GM21515 (cell line): Measurements from ENCODE around the gene ALX3.

Experiments used
- ATAC-seq: cut with Tn5 transposase; IDR thresholded peaks from one replicate; pipeline ENCODE4 v1.9.1; 2021; ENCODE audit not compliant: unreplicated experiment

The ALX3 gene

DNA sequence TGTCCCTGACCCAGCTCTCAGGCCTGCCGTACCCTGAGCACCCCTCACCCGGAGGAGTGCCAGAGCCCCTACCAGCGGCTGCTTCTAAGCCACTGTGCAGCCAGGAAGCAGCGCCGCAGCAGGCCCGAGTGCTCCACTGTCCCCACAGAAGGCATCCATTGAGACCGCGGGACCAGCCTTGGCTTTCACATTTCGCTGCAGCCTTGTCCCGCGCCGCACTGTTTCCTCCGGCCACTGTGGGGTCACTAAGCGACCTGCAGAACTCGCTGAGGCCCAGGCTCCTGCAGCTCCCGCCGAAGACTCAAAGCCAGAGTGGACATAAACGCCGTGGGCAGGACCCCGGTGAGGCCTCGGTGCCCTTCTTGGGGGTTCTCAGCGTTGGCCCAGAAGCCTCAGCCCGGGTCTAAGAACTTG is 3.0 kb downstream of the ALX3 start:
- ATAC-seq, result no peak

DNA sequence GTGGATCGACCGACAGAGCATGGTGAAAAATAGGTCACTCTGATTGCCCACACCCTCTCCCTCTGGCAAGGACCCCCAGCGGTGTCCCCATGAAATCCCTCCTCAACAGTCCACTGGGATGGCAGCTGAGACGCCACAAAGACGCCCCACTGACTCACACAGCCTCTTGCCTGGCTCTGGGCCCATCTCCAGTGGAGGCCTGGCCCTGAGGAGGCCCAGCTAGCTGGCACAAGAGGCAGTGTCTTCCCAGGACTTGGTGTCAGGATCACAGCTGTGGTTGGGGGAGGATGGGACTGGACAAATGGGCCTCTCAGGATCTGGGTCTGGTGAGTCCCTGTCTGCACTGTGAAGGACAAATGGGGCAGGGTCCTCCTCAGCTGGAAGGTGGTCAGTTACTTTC is 4.6 kb downstream of the ALX3 start:
- ATAC-seq, result no peak

DNA sequence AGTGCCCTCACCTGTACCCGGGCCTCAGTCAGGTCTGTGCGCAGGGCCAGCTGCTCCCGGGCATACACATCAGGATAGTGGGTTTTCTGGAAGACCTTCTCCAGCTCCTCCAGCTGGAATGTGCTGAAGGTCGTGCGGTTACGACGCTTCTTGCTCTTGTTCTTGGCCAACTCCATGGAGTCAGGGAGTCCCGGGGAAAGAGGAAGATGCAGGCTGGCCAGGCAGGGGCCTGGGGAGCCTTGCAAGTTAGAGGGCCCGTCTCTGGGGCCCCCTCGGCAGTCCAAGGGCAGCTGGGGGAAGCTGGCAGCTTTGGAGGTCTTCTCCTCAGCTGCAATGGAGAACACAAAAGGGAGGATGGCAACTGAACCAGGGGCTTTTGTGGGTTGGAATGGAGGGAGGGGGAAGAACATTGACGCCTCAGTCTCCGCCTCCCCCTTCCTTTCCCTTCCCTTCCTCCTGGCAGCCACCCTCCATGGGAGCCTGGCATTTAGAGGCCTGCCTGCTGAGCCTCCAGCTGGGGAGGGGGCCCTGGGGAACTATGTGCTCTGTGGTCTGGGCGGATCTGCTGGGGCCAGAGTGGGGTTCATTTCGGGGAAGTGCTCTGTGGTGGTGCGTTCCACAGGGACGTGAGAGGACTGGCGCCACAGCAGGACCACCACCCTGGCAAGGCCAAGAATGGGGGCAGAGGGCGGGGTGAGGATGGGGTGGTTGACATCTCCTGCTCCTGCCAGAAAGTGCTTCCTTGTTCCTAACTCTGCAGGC is 5.7 kb downstream of the ALX3 start:
- no peak for ATAC-seq

DNA sequence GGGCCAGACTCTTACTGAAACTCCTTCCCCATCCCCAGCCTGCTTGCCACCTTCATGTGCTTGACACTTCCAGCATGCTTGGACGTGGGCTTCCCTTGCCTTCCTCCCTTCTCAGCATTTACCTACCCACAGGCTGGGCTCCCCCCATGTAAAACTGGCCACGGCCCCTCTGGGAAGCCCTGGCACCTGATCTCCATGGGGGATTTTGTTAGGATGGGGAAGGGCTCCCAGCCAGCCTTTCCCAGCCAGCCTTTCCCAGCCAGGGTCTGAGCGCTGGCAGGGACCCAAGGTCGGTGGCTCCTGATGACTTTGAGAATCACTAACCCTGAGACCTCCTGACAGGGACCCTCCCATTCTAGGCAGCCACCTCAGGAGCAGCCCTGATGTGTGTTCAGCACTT is 6.7 kb downstream of the ALX3 start:
- no peak for ATAC-seq

DNA sequence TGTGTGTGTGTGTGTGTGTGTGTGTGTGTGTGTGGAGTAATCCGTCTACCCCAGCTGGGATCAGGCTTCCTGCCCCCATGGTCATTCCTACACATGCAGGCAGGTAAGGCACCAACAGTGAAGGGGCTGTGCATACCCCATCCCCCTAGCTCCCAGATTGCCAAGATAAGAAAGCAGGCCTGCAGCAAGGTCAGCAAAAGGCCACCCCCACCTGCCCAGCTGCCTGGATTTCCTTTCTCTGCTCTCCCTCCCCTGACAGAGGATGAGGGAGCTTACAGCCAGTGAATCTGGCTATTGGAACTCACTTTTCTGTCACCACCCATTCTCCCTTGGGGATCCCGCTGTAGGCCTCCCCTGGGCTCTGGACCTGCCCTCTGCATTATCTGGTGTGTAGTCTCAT is 7.9 kb downstream of the ALX3 start:
- no peak for ATAC-seq

DNA sequence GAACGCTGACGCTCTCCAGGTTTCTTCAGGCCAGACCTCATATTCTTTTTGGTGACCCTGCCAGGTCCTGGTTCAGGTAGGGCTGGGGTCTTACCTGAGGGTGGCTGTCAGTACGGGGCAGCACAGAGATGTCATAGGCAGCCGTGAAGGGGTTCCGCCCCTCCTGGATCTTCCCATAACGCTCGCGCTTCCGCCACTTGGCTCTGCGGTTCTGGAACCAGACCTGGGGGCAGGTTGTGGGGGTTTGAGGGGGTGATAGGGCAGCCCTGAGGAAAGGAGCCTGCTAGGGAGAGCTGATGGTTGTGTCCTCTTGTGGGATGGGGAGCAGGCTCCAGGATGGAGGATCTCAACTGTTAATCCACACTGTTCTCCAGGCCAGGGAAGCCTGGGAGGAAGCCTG is 9.1 kb downstream of the ALX3 start:
- no peak for ATAC-seq

DNA sequence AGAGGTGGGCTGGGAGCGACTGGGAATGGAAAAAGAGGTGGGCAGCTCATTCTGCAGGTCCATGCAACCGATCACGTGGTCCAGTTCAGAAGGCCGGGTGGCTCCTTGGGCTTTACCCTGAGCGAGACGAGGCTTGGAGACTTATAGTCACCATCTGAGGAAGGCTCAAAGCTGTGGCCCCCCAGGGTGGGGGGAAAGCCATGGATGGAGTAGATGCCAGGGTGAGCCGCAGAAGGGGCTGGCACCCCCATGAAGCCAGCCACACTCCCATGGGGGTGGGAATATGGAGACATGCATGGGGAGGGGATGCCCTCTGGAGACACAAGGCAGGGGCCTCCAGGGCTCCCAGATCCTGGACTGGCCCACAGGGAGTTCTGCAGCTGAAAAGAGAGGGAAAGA is 9.8 kb downstream of the ALX3 start:
- ATAC-seq, result no peak

DNA sequence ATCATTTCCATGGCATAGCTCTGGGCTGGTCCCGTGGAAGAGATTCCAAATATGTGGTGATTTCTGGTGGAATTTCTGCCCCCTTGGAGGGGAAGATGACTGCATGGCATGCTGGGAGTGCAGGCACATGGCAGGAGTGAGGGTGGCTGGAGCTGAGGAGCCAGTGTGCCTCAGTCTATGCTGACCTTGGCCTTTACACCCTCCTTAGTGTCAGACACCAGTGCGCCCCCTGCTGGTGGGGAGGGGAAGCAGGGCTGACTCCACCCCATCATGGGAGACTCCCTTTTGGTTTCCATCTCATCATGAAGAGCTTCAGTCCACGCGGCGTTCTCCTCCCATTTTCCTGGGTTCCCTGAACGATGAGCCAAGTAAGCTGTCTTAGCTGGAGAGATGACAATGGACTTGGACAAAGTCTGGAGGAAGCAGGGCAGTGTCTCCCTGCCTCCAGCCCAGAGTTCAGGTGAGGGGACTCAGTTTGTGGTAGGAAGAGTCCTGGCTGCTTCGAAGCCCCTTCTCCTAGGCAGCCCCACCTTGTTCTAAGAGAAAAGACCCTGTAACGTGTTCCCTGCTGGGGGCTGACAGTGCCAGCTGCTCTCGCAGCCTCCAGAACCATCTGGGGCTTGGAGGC is 10.3 kb downstream of the ALX3 start:
- ATAC-seq, result no peak

DNA sequence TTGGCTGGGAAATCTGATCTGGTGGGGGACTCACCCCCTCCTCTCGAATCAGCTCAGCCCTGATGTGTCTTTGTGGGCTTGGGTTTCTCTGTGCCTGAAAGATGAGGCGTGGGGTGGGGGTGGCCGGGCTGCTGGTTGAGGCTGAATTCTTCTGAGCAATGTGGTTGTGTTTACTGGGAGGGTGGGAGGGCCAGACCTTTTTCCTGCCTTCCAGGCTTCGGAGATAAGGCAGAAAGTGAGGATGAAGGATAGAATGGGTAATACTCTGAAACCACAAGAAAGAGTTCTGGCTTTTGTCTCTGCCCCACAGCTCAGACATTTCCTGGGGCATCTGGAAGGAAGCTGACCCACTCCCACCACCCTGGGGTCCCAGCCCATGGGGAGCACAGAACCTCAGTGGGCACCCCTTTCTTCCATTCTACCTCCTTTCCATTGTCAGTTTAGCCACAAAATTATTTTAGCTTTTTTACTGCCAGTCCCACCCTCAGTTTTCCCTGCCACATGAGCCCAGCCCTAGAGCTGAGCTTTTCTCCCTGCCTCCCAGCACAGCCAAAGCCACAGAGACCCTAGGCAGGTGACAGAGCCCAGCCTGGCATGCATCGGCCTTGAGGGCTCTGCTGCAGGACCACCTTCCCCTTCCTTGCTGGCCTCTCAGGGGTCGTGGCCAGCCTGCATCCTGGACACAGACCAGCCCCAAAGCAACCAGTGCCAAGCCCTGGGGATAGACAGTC is 11.2 kb downstream of the ALX3 start:
- ATAC-seq, result no peak

DNA sequence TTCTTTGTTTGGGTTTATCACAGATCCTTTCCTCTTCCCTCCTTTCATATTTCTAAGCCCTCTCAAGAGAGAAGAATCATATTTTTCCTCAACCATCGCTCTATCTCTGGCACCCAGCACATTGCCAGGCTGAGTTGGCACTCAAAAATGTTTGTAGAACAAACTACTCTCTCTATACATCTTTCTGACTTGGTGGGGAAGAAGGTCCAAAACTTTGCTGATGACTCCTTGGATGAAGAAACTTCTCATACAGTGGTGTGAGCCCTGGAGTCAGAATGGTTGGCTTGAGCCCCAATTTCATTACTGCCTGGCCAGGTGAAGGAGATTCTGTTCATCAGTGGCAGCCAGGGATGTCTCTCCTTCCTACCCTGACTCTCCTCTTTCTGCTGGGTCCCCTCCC is 11.9 kb downstream of the ALX3 start:
- no peak for ATAC-seq

DNA sequence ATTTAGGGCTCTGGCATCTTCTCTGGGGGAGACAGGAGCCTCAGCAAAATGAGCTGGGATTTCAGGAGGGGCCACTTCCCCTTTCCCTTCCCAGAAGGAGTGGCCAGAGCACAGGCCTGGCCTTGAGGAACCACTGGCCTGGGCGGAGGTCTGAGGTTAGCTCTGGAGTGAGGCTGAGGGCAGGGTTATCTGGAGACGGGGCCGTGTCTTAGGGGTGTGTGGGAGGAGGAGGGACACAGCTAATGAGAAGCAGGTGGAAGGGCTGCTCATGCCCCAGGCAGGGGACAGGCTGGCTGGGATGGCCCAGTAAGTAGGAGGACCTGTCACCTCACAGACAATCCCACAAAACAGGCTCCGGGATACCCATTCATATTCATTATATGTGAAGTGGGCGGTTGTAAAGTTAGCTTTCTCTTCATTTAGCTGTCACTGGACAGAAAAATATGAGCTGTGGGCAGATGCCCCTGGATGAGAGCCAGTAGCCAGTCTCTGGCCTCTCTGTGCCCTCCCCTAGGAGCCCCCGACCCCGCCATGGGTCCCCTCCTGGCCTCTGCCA is 12.4 kb downstream of the ALX3 start:
- no peak for ATAC-seq

DNA sequence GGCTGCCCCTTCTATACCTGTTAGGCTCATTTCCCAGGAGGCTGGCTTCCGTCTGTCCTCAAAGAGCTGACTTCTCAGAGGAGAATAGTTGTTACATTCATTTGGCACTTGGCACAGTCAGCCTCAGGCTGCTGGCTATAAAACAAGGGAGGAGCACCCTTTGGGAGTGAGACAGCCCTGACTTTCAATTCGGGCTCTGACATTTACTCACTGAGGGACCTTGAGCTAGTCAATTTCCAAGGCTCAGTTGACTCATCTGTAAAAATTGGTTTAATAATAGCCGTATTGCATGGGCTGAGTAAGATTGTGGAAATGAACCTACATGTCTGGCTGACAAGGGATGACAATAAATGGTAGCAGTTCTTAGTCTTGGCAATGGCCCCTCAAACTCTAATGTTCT is 13.7 kb downstream of the ALX3 start:
- ATAC-seq, result no peak

DNA sequence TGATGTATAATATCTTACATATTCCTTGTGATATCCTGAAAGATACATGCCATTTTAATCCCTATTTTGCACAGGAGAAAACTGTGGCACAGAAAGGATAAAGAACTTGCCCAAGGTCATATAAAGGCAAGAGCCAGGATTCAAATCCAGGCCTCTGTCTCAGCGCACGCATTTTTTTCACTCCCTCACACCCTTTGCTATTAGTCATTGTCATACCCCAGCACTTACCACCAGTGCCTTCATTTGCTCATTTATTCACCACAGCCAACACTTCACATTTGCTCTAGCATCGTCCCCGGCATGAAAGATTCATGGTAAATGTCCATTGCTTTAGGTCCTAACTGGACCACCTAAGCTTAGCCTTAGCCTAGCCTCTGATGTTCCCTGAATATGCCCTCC is 14.2 kb downstream of the ALX3 start:
- ATAC-seq, result no peak

DNA sequence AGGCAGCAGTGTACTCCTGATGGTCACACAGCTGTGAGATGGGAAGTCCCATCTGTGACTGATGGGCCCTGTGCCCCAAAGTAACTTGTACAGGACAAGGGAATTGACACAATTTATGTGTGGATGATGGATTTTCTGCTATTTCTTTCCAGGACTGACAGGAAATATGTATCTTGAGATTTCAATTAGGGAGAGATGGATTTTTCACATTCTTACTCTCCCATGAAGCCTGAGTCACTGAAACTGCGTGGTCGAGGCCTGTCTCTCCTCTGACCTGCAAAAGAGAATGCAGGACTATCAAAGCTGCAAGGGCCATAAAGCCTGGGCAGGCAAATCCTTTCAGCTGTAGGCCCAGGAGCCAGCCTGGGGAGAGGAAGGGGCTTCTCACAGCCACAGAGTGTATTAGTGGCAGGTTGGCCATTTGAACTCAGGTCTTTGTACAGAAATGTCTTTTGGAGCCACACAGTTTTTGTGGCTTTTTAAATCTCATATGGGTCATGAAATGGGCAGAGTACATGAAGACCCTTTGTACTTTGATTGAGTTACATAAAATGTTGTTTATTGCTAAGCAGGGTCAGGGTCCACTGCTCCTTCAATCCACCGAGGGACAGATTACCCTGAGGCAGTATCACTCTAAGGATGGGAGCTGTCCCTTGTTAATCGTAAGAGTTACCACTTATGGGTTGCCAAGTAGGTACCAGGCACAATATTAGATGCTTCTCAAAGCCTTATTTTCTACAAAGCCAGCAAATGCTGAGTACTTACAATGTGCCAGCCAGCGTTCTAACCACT is 14.8 kb downstream of the ALX3 start:
- ATAC-seq, result no peak

DNA sequence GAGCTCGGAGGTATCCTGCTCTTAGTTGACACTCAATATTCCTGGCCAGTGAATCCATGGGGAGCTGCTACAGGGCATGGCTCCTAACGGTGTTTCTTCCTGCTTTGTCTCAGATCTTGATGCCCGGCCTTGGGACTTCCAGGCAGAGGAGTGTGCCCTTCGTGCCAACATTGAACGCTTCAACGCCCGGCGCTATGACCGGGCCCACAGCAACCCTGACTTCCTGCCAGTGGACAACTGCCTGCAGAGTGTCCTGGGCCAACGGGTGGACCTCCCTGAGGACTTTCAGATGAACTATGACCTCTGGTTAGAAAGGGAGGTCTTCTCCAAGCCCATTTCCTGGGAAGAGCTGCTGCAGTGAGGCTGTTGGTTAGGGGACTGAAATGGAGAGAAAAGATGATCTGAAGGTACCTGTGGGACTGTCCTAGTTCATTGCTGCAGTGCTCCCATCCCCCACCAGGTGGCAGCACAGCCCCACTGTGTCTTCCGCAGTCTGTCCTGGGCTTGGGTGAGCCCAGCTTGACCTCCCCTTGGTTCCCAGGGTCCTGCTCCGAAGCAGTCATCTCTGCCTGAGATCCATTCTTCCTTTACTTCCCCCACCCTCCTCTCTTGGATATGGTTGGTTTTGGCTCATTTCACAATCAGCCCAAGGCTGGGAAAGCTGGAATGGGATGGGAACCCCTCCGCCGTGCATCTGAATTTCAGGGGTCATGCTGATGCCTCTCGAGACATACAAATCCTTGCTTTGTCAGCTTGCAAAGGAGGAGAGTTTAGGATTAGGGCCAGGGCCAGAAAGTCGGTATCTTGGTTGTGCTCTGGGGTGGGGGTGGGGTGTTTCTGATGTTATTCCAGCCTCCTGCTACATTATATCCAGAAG is 16.7 kb downstream of the ALX3 start:
- ATAC-seq, result no peak

DNA sequence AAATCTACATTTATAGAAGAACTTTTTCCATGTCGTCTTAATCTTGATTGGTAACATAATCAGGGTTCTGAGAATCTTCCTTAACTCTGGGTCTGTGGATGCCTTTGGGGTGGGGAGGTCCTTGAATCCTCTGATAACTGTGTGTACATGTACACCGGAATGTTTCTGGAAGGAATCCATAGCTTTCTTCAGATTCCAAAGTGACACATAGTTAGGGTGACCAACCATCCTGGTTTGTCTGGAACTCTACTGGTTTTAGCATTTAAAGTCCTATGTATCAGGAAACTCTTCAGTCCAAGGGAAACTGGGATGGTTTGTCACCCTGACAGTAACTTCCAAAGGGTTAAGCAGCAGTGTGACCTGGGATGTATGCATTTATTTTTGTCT is 19.2 kb downstream of the ALX3 start:
- no peak for ATAC-seq

DNA sequence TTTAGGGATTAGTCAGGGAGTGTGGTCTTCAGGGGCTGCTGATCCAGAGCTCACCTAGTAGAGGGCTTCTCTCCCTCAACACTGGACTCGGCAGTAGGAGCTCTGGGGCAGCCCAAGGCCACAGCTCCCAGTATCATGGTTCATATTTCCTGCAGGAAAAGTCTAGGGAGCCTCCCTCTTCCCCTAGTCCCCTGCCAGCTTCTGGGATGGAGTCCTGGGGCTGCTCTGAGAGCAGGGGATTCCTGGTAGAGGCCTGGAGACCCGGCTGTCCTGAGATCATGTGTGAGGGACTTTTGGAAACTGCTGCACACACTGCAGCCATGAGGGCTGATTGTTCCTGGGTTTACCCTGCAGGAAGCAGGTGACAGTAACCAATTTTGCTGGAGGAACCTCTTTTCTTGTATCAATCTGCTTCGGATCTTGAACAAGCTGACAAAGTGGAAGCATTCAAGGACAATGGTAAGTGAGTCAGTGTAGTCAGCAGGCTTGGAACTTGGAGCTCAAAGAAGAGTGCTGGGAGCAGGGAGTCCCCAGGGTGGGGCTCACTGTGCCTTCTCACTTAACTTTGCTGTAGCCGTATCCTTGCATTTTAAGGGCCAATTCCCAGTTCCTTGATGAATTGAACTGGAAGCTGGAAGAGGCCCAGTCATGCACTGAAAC is 19.7 kb downstream of the ALX3 start:
- ATAC-seq, result no peak

DNA sequence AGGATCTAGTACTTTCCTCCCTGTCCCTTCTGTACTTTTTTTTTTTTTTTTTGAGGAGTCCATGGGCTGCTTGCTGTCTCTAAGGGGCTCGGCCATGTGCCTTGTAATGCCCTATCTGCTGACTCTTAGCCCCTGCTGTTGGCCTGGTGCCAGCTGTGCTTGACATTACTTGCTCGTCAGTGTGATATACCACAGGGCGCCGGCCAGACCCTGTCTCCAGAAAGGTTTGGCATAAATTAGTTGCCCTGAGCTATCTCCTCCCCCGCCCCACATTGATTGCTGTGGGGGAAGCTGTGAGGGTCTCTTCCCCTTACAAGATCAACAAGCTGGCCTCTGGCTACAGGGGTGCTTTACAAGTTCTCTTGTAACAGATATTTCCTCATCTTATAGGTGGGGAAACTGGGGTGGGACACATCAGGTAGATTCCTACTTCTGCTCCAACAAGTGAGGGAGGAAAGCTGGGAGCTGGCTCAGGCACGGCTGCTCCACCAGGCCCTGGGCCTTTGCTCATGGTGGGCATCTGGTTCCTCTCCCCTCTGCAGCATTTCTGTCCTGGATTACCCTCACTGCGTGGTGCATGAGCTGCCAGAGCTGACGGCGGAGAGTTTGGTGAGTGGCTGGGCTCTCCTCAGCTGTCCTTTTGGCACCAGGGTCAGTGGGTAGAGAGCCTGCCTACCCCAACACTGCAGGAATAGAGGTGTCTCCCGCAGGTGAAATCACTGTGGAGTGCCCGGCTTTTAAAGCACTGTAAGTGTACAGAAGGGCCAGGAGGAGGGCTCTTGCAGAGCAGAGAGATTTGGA is 20.5 kb downstream of the ALX3 start:
- ATAC-seq, result no peak
